Right renal pelvis (tissue), 4 donors: ENCODE data around the gene NDUFAF8. TPM values are rescaled to one million over a fixed set of nuclear protein-coding genes. Genes with fewer than 3 reads are reported as not detected.

Experiments used
- DNase-seq, 4 donors: peaks; one replicate each; pipeline ENCODE4 v3.0.0-alpha.2; 2013; ENCODE audit warnings: low read depth in 4 of 4, low spot score in 3 of 4, missing footprints in 1 of 4
- polyA plus RNA-seq, 4 donors: library from polyadenylated mRNA; unstranded; fragments of 120-200 nt; gene quantifications; one replicate each; pipeline ENCODE4 v1.2.1, GENCODE V29; 2013; ENCODE audit not compliant: insufficient read length in 4 of 4

The NDUFAF8 gene
- polyA plus RNA-seq, 4 donors: 46.3 to 55.4 (median 50.3) TPM

- no peak for DNase-seq
Measured at GRCh38 chr17:81200201-81200600, 38.9 kb upstream of the NDUFAF8 start.

DNA sequence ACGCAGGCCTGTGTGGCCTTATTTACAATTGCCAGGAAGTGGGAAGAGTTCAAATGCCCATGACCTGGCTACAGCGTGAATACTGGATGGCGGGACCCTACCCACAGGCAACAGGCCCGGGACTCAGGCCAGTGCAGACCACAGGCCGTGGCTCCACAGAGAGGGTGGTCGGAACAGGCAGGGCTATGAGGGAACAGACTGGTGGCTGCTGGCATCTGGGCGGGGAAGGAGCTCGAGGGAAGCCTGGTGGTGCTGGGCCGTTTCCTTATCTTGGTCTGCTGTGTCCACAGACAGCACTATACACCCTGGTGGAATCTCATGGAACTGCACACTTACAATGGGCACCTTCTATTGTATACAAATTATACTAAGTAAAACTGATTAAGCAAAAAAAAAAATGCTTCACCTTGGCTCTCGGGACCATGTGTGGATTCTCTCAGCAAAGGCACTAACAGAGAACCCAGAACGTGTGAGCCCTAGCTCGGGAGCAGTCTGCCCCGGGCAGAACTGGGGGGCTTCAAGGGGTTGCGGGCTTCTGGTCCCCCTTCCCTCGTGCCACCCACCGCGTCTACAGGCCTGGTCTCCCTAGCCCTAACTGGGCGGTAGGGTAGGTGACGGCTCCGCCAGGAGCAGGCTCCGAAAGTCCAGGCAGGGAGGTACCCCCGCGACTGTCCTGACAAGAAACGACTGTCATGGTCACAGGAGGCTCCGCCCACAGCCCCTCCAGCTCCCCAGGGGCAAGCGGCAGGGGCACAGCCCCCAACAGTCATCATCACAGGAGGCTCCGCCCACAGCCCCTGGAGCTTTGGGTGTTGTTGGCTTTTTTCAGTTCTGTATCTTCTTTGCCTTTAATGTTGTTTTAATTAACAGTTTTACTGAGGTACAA is 38.2 kb upstream of the NDUFAF8 start:
- no peak for DNase-seq

GRCh38 chr17:81202318-81202717 is 36.8 kb upstream of the NDUFAF8 start:
- DNase-seq: no peak

- no peak for DNase-seq
Measured at GRCh38 chr17:81203136-81203535, 36.0 kb upstream of the NDUFAF8 start.

DNA sequence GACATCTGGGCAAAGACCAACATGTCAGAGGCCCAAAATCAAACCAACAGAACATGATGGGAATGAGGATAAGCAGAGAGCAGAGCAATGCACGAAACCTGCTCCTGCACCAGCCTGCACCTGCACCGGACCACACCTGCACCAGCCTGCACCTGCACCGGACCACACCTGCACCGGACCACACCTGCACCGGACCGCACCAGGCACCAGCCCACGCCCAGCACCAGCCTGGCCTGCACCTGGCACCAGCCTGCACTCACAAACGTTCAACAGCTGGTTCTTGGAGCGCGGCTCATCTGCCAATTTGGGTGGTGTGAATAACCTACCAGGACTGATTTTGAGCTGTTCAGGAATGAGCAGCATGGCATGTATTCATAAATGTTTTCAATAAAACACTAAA is 34.5 kb upstream of the NDUFAF8 start:
- DNase-seq: no peak

DNA sequence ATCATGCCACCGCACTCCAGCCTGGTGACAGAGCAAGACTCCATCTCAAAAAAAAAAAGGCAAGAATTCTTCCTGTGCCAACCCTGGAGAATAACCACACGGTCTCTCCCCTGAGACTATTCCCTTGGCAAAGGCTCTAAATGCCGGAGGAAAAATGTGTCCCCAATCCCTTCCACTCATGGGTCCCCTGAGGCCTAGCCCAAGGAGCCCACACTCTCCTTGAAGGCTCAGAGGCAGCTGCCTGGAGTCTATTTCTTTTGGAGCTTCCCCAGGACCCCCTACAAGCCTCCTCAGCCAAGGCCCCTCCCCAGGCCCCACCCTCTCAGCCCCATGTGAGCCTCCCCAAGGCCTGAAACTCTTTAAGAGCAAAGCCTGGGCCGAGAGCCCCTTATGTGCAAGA is 33.0 kb upstream of the NDUFAF8 start:
- no peak for DNase-seq

- no peak for DNase-seq
Measured at GRCh38 chr17:81206657-81207056, 32.5 kb upstream of the NDUFAF8 start.

DNA sequence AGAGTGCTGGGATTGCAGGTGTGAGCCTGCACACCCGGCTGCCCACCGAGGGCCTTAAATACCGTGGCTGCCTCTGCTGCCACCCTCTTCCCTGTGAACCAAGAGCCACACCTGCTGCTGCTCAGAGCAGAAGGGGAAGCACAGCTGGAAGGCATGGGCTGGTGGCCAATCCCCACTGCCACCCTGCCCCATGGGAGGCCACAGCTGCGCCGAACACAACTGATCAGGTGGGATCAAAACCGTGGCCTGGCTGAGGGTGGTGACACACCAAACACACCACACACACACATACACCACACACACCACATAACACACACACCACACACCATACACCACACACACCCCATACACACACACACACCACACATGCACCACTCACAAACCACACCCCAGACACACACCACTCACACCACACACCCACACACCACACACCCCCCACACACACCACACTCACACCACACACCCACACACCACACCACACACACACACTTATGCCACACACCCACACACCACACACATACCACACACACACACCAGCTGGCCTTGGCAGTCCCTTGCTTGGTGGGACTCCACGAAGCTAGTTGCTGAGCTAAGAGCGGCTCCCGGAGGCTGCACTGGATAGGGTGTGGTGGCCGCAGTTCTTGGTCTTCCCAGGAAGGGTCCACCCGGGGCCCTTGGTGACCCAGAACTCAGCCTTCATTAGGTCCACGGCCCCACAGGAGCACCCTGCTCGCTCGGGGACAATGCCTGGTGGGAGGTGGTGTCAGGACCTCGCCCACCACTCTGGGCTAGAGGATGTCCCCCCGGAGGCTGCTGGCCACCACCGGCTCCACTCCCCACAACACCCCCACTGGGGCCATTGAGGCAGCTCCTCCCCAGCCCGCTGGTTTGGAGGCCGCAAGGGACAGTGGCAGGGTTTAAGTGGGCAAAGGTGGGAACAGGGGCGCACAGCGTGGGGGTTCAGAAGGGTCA is 31.2 kb upstream of the NDUFAF8 start:
- DNase-seq: no peak

- DNase-seq: no peak
Measured at GRCh38 chr17:81208651-81209050, 30.5 kb upstream of the NDUFAF8 start.

GRCh38 chr17:81209141-81209540 is 30.0 kb upstream of the NDUFAF8 start:
- no peak for DNase-seq

DNA sequence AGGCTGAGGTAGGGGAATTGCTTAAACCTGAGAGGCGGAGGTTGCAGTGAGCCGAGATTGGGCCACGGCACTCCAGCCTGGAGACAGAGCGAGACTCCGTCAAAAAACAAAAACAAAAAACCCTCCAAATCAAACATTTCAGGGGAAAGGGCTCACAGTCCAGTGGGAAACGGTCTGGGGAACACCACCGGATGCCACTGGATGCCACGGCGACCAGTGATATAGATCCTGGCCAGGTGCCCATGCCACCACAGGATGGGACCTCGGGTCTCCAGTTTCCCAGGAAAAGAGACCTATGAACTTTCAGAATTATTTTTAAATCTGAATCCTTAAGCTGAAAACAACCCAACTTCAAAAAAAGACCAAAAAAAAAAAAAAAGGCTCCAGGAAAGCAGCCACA is 28.7 kb upstream of the NDUFAF8 start:
- no peak for DNase-seq

DNA sequence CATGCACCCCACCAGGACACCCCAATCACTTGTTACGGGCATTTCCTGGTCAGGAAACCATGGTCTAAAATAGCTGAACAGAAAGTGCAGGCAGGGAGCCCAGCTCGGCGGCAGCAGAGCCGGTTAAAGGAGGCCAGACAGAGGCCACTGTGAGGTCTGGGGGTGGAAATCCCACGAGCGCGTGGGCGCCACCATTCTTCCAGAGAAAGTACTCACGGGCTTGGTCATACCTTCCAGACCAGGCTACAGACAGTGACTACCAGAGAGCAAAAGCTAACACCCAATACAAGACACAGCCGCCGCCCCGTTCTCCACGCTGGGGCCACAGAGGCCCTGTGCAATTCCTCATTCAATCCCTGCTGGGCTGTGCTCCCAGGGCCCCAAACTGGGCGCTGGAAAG is 28.2 kb upstream of the NDUFAF8 start:
- DNase-seq: no peak

DNA sequence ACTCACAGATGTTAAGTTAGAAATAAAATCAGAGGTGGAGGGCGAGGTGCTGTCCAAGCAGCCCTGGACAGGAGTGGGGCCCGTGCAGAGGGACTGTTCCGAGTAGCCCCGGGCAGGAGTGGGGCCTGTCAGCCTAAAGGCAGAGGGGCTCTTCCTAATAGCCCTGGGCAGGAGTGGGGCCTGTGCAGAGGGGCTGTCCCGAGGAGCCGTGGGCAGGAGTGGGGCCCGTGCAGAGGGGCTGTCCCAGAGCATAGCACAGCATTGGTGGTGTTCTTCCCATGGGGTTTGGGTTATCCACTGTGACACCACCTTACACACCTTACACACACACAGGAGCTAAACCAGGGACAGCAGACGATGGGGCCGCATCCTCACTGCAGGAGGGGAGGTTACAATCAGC is 26.8 kb upstream of the NDUFAF8 start:
- DNase-seq: no peak

GRCh38 chr17:81213978-81214377 is 25.1 kb upstream of the NDUFAF8 start:
- DNase-seq: no peak

DNA sequence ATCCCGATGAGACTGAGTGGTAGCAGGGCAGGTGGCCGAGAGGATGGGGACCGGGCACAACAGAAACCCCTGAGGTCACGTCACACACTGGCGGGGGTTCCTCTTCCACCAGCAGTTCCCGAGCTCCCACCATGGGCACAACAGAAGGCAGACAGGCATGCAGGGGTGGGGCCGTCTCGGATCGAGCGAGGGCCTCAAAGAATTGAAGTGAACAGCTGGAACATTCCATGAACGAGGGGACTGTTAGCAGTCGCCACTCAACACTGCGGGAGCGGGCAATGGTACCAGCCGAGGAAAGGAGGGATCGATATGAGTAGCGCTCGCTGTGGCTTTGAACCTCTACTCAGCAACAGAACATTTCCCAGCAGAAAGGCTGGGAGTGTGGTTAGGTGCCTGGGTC is 21.6 kb upstream of the NDUFAF8 start:
- no peak for DNase-seq

DNA sequence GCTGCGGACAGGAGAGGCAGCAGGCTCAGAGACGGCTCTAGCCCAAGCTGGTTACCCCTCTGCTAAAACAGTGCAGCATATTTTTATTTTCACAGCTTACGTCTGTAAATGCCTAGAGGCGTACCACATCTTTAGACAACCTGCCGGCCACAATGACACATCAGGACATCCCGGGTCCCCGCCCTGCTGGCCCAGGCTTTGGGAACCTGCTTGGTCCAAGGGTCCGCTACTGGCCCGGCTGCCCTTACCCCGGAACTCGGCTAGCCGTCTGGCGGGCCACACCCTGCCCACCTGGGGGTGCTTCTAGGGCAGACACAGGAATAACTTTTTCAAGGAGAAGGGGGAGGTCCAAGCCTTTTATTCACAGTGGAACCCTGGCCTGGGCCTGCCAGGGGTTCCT is 20.7 kb upstream of the NDUFAF8 start:
- DNase-seq: no peak

DNA sequence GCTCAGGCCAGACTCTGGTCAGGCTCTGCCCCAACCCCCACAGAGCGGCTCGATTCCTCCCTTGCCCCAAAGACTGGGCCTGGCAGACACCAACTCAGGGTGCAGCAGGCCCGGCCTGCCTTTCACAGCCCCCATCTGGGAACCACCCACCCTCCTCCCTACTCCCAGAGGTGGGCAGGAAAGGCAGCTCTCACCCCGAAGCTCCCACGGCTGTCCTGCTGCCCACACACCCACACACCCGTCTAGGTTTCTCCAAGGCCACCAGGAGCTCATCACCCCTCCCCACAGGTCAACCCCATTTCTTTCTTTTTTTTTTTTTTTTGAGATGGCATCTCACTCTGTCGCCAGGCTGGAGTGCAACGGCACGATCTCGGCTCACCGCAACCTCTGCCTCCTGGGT is 20.1 kb upstream of the NDUFAF8 start:
- no peak for DNase-seq

GRCh38 chr17:81219476-81220180 is 19.5 kb upstream of the NDUFAF8 start:
- DNase-seq: no peak

- DNase-seq: no peak
Measured at GRCh38 chr17:81221371-81221841, 17.7 kb upstream of the NDUFAF8 start.

- DNase-seq: no peak
Measured at GRCh38 chr17:81221842-81222619, 17.1 kb upstream of the NDUFAF8 start.
